Heart right ventricle (tissue), 16 donors: ENCODE measurements around the gene PRDX1. TPM values are rescaled to one million over a fixed set of nuclear protein-coding genes. Genes with fewer than 3 reads are reported as not detected.

ENCODE experiments used
- ATAC-seq, 8 donors: fragments of 200-7000 bp; cut with Tn5 transposase; one replicate each; pipeline ENCODE4 v1.9.1; 2020; ENCODE audit warnings: mild to moderate bottlenecking in 8 of 8, moderate library complexity in 8 of 8, moderate number of reproducible peaks in 1 of 8
- DNase-seq, 2 donors: peaks; one replicate each; pipeline ENCODE4 v3.0.0-alpha.2; 2020
- H3K27ac ChIP-seq, 10 donors: fragments of 200-600 bp; sonication (generic) in 2 of 10; one replicate each; pipeline versions ENCODE4 v1.5.0 to v1.8.0; 2020 to 2022; ENCODE audit warnings: mild to moderate bottlenecking in 3 of 10
- H3K27me3 ChIP-seq, 7 donors: fragments of 200-600 bp; one replicate each; pipeline ENCODE4 v1.8.0; 2021 to 2022; ENCODE audit warnings: mild to moderate bottlenecking in 2 of 7
- H3K36me3 ChIP-seq, 9 donors: fragments of 200-600 bp; sonication (generic) in 1 of 9; one replicate each; pipeline versions ENCODE4 v1.5.0 to v1.8.0; 2020 to 2022; ENCODE audit warnings: mild to moderate bottlenecking in 2 of 9
- H3K4me1 ChIP-seq, 9 donors: fragments of 200-600 bp; sonication (generic) in 1 of 9; one replicate each; pipeline versions ENCODE4 v1.5.0 to v1.8.0; 2020 to 2022; ENCODE audit warnings: mild to moderate bottlenecking in 4 of 9
- H3K4me3 ChIP-seq, 10 donors: fragments of 200-600 bp; sonication (generic) in 2 of 10; one replicate each; pipeline versions ENCODE4 v1.5.0 to v1.8.0; 2020 to 2022; ENCODE audit warnings: mild to moderate bottlenecking in 7 of 10, moderate library complexity in 2 of 10
- H3K9me3 ChIP-seq, 11 donors: fragments of 200-600 bp in 10 of 11; sonication (generic) in 2 of 11; one replicate each; pipeline versions ENCODE4 v1.5.0 to v1.8.0; 2013 to 2022; ENCODE audit warnings: mild to moderate bottlenecking in 2 of 11, control low read depth in 1 of 11, moderate library complexity in 1 of 11
- WGBS, 2 donors: extraction: QIAGEN DNeasy Blood & Tissue Kit; methylation state at CpG; one replicate each; pipeline ENCODE4 v1.1.7; 2013; ENCODE audit warnings: inconsistent platforms in 1 of 2; 5-methylcytosine and 5-hydroxymethylcytosine counted together
- intact Hi-C, 10 donors: fragments of 100-400 bp; cut with DNase I; formaldehyde crosslinking; loops; one replicate each; pipeline versions ENCODE4 v1.11.1 to v1.14.2; 2022
- polyA plus RNA-seq, 2 donors: library from polyadenylated mRNA; stranded (reverse); fragments of 200-250 nt; gene quantifications; one replicate each; pipeline ENCODE4 v1.2.3, GENCODE V29; 2013
- total RNA-seq, 10 donors: library from RNA; stranded (reverse); fragmentation: NEBNext Ultra II Directional in 3 of 10; extraction: Animal tissue kit (Norgen Biotek cat#: 25700) in 3 of 10; gene quantifications; one replicate each; pipeline versions ENCODE4 v1.2.1 to v1.2.4, GENCODE V29; 2021 to 2023
- TF ChIP-seq, protein P1 (sequence below), 9 donors: fragments of 200-600 bp; sonication (generic) in 2 of 9; IDR thresholded peaks; one replicate each; pipeline versions ENCODE4 v1.5.0 to v1.8.0; 2021 to 2022; ENCODE audit warnings: antibody characterized with exemption in 9 of 9, mild to moderate bottlenecking in 5 of 9, moderate library complexity in 1 of 9
- donor health status: Arrhythmogenic right ventricular cardiomyopathy.
- donor health status: ischemic (EF 13 %, LVEDD 7.1; RV severe dilation, severe dysfunction).
- donor health status: healthy with polysubstance abuse.
- donor health status: DM: no; HTN: yes; CAD: no.
- donor health status: DM: no; HTN: no; CAD: no.
- donor health status: ischemic (EF 25% LVEDD 6.9; RV normal size, moderate dysfunction).
- donor health status: ischemic (EF 25% LVEDD 5.7; RV mildly dilated, moderate dysfunction).
- donor health status: healthy.
- donor health status: DM: yes; HTN: yes; CAD: no.
- donor health status: Ischemic cardiomyopathy.
- donor health status: ischemic (EF 35%, LVEDD 5.7; RV mildly dilated, moderate dysfunction).
- donor health status: nonischemic (EF 11% LVEDD 7.7; RV severe dilation, severe dysfunction).
- donor health status: DM: yes; HTN: yes; CAD: no.
- donor health status: PGD.
- donor health status: ischemic (EF 29% LVEDD 5.4; RV normal size, mild dysfunction).
- donor health status: nonischemic (EF 23%, LVEDD 6.1; RV moderate dilation, normal function).

Gene PRDX1
- total and polyA plus RNA-seq, 12 donors: 212 to 610 (median 321) TPM

DNA sequence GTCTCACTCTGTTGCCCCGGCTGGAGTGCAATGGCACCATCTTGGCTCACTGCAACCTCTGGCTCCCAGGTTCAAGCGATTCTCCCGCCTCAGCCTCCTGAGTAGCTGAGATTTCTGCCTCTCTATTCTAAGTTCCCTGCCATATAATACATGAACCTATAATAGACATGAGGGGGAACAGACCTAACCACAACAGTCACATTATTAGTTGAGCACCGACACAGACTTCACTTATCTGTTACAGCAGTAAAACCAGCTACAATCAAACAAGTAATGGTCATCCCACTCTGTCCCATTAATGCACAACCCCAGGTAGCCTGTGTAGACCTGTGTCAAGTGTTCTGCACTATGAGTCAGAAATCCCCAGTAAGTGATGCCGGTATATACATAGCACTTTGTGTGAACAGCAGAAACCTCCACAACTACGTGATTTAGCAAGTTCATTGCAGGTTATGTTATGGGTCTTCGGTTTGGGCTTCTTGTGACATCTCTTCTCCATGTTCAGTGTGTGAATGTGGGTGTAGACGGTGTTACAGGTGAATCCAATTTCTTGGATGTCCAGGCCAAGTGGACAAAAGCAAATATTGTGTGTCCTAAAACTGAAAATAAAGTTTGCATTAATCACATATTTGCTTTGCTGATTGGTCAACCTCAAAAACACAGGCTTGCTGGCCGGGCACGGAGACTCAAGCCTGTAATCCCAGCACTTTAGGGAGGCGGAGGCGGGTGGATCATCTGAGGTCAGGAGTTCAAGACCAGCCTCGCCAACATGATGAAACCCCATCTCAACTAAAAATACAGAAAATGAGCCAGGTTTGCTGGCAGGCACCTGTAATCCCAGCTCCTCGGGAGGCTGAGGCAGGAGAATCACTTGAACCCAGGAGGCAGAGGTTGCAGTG, 18.0 kb downstream of the PRDX1 start:
- no peak for DNase-seq
- Histone ChIP-seq H3K36me3 (peaks cover 0 to 19% (median 2%) of the 10 kb centered on the region in 9 donors), H3K27me3 (no peaks in the 10 kb centered on the region), H3K4me3 (no peak overlapping the region), H3K4me1 (peaks cover 0 to 33% (median 25%) of the 10 kb centered on the region in 9 donors), H3K27ac (no peak overlapping the region), H3K9me3 (no peaks in the 10 kb centered on the region)
- intact Hi-C loops: loop anchor here in 1 of 10 donors (5.0 kb wide), 1 partner anchor 184 kb away; the partner anchor contains the start of genes GPBP1L1 and TMEM69
- TF ChIP-seq, protein P1, sequence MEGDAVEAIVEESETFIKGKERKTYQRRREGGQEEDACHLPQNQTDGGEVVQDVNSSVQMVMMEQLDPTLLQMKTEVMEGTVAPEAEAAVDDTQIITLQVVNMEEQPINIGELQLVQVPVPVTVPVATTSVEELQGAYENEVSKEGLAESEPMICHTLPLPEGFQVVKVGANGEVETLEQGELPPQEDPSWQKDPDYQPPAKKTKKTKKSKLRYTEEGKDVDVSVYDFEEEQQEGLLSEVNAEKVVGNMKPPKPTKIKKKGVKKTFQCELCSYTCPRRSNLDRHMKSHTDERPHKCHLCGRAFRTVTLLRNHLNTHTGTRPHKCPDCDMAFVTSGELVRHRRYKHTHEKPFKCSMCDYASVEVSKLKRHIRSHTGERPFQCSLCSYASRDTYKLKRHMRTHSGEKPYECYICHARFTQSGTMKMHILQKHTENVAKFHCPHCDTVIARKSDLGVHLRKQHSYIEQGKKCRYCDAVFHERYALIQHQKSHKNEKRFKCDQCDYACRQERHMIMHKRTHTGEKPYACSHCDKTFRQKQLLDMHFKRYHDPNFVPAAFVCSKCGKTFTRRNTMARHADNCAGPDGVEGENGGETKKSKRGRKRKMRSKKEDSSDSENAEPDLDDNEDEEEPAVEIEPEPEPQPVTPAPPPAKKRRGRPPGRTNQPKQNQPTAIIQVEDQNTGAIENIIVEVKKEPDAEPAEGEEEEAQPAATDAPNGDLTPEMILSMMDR (IDR thresholded peaks at IDR 0.05): no peak
- no peak for ATAC-seq
- WGBS, 2 donors: 93 to 96% methylated on average over 14 of the region's 14 CpGs

DNA sequence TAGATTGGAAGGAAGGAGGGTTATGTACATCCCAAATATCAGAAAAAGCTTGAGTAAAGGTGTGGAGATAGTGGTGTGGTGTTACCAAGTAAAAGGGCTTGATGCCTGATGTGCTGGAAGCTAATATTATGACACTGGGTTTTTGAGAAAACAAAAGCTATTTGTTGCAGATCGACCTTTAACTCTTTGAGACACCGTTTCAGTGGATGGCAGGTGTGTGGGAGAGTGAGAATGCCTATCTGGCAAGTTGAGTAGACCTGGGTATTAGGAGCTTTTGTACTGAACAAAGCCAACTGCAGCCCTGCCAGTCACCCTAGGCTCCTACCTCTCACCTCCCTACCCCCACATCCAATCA, 20.2 kb downstream of the PRDX1 start:
- TF ChIP-seq, protein P1 (IDR thresholded peaks at IDR 0.05): no peak
- H3K4me1 ChIP-seq: peaks cover 0 to 32% (median 17%) of the 10 kb centered on the region in 9 donors
- DNase-seq: no peak
- ATAC-seq: no peak
- peaks cover 0 to 10% (median 0%) of the 10 kb centered on the region in 9 donors for H3K36me3 ChIP-seq
- H3K4me3 ChIP-seq: no peak overlapping the region
- H3K9me3 ChIP-seq: no peaks in the 10 kb centered on the region
- H3K27ac ChIP-seq: peak overlapping the region in 1 of 10 donors; percentile 58
- intact Hi-C loops: loop anchor here in 1 of 10 donors (5.0 kb wide), 1 partner anchor 186 kb away; the partner anchor contains the start of genes GPBP1L1 and TMEM69
- H3K27me3 ChIP-seq: no peaks in the 10 kb centered on the region
- WGBS, 2 donors: 84 to 91% methylated on average over 2 of the region's 2 CpGs

DNA sequence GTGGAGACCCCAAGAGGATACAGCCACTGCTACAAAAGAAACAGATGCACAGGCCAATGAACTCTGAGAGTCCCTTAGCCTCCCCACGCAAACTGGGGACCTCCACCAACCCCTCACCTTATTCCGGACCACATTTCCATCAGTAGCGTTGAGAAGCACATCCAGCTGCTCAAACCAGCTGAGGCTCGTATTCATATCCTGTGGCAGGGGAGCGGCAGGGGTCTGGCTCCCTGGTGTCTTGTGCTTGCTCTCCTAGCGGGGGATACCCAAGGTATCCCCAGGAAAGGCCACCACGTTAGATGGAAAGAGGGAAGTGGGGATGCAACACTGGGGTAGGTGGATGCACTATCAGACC, 22.3 kb downstream of the PRDX1 start:
- DNase-seq (no peak), ATAC-seq (peak in 1 of 8 donors; percentile 2)
- peak overlapping the region in 7 of 10 donors; percentile 2 to 81 (median 73) for H3K27ac ChIP-seq
- intact Hi-C loops: loop anchor here in 3 of 10 donors (10.0 kb wide), 1 partner anchor 485 kb away; the partner anchor contains the start of genes HECTD3 (in 3 of the 3) and UROD (in 3 of the 3)
- H3K4me1 ChIP-seq: peaks cover 0 to 32% (median 17%) of the 10 kb centered on the region in 9 donors
- H3K27me3 ChIP-seq: no peaks in the 10 kb centered on the region
- TF ChIP-seq, protein P1 (IDR thresholded peaks at IDR 0.05): no peak
- 2 to 3% methylated on average over 7 of the region's 7 CpGs for WGBS, 2 donors
- peaks cover 0 to 19% (median 0%) of the 10 kb centered on the region in 9 donors for H3K36me3 ChIP-seq
- peak overlapping the region; percentile 26 to 74 (median 62) for H3K4me3 ChIP-seq
- no peaks in the 10 kb centered on the region for H3K9me3 ChIP-seq

DNA sequence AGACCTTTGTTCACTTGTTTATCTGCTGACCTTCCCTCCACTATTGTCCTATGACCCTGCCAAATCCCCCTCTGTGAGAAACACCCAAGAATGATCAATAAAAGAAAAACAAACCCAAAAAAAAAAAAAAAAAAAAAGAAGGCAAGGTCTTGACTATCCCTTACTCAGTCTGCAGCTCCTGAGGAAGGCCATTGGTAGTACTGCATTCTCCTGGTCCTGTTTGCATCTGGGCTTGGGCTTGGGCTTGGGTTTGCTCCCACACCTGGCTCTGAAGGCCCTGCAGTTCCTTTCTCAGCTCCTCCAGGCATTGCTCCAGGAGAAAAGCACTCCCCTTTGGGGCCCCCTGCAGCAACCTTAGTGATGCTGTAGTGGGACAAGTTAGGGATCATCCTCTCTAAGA, 23.4 kb downstream of the PRDX1 start:
- no peak overlapping the region for H3K27ac ChIP-seq

More for the DNA sequence above, 23.4 kb downstream of the PRDX1 start:
- no peaks in the 10 kb centered on the region for H3K9me3 ChIP-seq
- intact Hi-C loops: loop anchor here in 3 of 10 donors (10.0 kb wide), 1 partner anchor 483 kb away; the partner anchor contains the start of genes HECTD3 (in 3 of the 3) and UROD (in 3 of the 3)
- no peak for DNase-seq
- H3K27me3 ChIP-seq: no peaks in the 10 kb centered on the region
- TF ChIP-seq, protein P1 (IDR thresholded peaks at IDR 0.05): no peak
- no peak overlapping the region for H3K4me3 ChIP-seq
- H3K4me1 ChIP-seq: peaks cover 0 to 32% (median 17%) of the 10 kb centered on the region in 9 donors
- peaks cover 0 to 18% (median 0%) of the 10 kb centered on the region in 9 donors for H3K36me3 ChIP-seq
- ATAC-seq: no peak
